Nephron progenitor cell (in vitro differentiated cells): ENCODE data around the gene SKIL.
"Not testable (repeated sequence)": the region's sequence is repeated elsewhere in the genome, so short reads cannot be mapped to it uniquely, and the experiment has no call there.

Source experiments
- DNase-seq: peaks from one replicate; pipeline ENCODE4 v3.0.0; 2021
- H3K27ac Mint-ChIP-seq: 2 replicates; pipeline ENCODE4 v1.8.0; 2021; ENCODE audit warnings: mild to moderate bottlenecking, moderate library complexity, mixed read lengths
- H3K27me3 Mint-ChIP-seq: 2 replicates; pipeline ENCODE4 v1.8.0; 2021; ENCODE audit warnings: mild to moderate bottlenecking, low read depth, mixed read lengths; ENCODE audit not compliant: poor library complexity
- H3K36me3 Mint-ChIP-seq: 2 replicates; pipeline ENCODE4 v1.8.0; 2021; ENCODE audit warnings: low read depth, mixed read lengths
- H3K4me1 Mint-ChIP-seq: 2 replicates; pipeline ENCODE4 v1.8.0; 2021; ENCODE audit warnings: mixed read lengths
- H3K4me3 Mint-ChIP-seq: 2 replicates; pipeline ENCODE4 v1.8.0; 2021; ENCODE audit warnings: mild to moderate bottlenecking, moderate library complexity, mixed read lengths
- H3K9me3 Mint-ChIP-seq: 2 replicates; pipeline ENCODE4 v1.8.0; 2021; ENCODE audit warnings: mild to moderate bottlenecking, moderate library complexity, mixed read lengths
- CTCF ChIP-seq: fragments of 200-600 bp; sonication (generic); IDR thresholded peaks from 2 replicates; pipeline ENCODE4 v1.5.0; 2021; ENCODE audit warnings: antibody characterized with exemption

The SKIL gene

DNA sequence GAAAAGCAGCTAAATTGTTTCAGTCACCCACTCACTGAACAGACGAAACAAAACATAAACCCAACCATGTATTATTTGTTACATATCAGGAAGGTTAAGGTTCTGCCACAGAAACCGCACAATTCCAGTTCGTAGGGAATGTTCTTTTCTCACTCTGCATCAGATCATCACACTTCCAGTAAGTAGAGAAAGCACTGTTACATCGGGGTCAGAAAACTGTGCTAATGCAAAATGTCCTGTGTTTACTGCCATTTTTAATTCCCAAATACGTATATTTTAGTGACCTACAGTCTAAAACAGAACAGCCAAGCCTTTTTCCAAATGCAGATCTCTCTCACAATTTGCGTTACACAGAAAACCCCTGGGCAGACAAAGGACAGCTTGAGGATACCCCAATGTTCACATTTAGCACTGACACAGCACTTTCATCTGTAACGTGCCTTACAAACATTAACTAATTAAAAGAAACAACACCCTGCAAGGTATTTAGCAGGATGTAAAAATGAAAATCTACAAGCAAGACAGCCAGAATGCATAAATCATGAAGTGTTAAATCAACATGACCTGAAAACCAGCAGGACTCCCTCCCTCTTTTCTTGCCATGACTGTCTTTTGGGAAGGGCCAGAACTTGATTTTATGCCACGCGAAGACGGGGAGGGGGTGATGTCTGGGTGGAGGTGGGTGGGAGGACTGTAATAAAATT lies 34.8 kb upstream of the SKIL start:
- peaks cover 32% of the 10 kb centered on the region for H3K9me3 Mint-ChIP-seq
- peaks cover 6% of the 10 kb centered on the region for H3K36me3 Mint-ChIP-seq
- DNase-seq, result no peak
- H3K27me3 Mint-ChIP-seq, result peaks cover 3% of the 10 kb centered on the region
- H3K27ac Mint-ChIP-seq, result peak overlapping the region; percentile 10
- H3K4me1 Mint-ChIP-seq, result peaks cover 50% of the 10 kb centered on the region
- H3K4me3 Mint-ChIP-seq, result peak overlapping the region; percentile 31
- TF ChIP-seq CTCF, result no peak

DNA sequence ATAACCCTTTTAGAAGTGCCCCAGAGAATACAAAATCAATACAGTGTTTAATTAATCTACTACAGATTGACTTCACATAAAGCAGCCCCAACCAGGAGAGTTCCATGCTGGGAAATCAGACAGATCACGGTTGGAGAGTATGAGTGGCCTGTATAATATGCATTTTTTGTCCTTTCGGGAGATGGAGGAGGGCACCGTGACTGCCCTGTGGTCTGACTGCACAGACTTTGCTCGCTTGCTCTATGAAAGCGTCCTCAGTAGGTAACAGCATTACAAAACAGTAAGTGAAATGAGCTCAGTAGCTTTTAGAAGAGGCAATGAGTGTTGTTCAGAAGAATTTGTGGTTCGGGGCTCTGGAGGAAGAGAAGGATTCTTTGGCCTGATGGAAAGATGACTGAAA lies 34.2 kb upstream of the SKIL start:
- Mint-ChIP-seq H3K4me1 (peaks cover 44% of the 10 kb centered on the region), H3K9me3 (peaks cover 38% of the 10 kb centered on the region), H3K27me3 (peaks cover 6% of the 10 kb centered on the region), H3K27ac (peak overlapping the region; percentile 10), H3K36me3 (peaks cover 9% of the 10 kb centered on the region), H3K4me3 (peak overlapping the region; percentile 31)
- TF ChIP-seq CTCF, result no peak
- DNase-seq, result no peak

DNA sequence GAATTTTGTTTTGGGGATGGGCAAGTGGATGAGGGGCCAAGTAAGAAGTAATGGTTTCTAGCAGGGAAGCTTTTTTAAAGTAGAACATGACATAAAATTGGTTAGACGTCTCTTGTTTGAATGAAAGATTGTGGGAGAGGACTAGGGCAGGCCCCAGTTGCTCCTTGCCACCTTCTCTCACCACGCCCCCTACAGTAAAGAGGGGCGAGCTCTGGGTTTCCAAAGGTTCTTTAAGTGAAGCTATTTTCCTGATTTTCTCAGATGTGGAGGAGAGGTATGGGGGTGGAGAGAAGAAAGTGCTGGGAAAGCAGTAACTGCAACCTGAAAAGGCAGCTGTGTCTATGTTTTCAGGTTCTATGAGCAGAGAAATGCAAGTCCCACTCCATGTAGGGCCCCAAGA lies 32.6 kb upstream of the SKIL start:
- H3K27ac Mint-ChIP-seq, result peak overlapping the region; percentile 37
- peaks cover 9% of the 10 kb centered on the region for H3K27me3 Mint-ChIP-seq
- no peak for DNase-seq
- no peak for TF ChIP-seq CTCF
- peaks cover 48% of the 10 kb centered on the region for H3K9me3 Mint-ChIP-seq
- H3K4me3 Mint-ChIP-seq, result no peak overlapping the region
- H3K4me1 Mint-ChIP-seq, result peaks cover 35% of the 10 kb centered on the region
- peaks cover 16% of the 10 kb centered on the region for H3K36me3 Mint-ChIP-seq

DNA sequence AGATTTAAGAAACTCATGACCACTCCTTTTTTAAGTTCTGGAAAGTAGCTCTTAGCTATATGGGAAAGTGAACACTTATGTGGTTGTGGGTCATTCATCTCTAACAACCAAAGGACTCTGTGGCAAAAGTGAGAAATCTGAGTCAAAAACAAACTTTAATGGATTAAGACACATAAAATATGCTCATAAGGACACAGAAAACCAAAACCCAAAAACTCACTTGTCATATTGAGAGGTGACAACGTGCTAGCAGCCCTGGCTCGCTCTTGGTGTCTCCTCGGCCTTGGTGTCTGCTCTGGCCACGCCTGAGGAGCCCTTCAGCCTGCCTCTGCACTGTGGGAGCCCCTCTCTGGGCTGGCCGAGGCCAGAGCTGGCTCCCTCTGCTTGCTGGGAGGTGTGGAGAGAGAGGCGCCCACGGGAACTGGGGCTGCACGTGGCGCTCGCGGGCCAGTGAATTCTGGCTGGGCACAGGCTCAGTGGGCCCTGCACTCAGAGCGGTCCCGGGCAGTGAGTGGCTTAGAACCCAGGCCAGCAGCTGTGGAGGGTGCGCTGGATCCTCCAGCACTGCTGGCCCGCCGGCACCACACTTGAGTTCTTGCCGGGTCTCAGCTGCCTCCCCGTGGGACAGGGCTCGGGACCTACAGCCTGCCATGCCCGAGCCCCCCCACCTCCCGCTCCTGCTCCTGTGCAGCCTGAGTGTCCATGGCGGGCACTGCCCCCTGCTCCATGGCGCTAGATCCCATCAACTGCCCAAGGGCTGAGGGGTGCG lies 30.3 kb upstream of the SKIL start:
- Mint-ChIP-seq H3K27ac (no peak overlapping the region), H3K4me3 (no peak overlapping the region), H3K27me3 (peaks cover 9% of the 10 kb centered on the region), H3K9me3 (peaks cover 49% of the 10 kb centered on the region), H3K36me3 (peaks cover 16% of the 10 kb centered on the region), H3K4me1 (peaks cover 17% of the 10 kb centered on the region)
- no peak for TF ChIP-seq CTCF
- DNase-seq, result no peak

- H3K9me3 Mint-ChIP-seq, result peaks cover 53% of the 10 kb centered on the region
- H3K4me3 Mint-ChIP-seq, DNase-seq, H3K27ac Mint-ChIP-seq, H3K4me1 Mint-ChIP-seq, H3K27me3 Mint-ChIP-seq: not testable (repeated sequence)
- peaks cover 16% of the 10 kb centered on the region for H3K36me3 Mint-ChIP-seq
Observed at GRCh38 chr3:170327868-170328548, 29.5 kb upstream of the SKIL start.

DNA sequence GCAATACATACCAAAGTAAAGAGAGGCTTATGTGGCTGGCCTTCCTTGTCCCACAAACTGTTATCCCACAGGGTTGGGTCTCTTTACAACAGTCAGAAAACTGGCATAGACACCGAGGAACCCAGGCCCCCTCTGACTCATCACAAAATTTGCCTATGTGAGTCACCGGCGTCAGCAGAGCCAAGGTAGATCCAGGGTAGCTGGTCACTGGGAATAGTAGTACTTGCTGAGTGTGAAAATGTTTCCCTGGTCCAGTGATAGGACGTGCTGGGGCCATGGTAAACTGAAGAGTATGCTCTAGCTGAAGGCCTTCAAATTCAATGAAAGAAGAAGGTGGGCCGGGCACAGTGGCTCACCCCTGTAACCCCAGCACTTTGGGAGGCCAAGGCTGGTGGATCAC lies 27.1 kb upstream of the SKIL start:
- Mint-ChIP-seq H3K36me3 (peaks cover 16% of the 10 kb centered on the region), H3K27me3 (peaks cover 9% of the 10 kb centered on the region), H3K4me3 (no peak overlapping the region), H3K9me3 (peaks cover 44% of the 10 kb centered on the region), H3K27ac (no peak overlapping the region), H3K4me1 (no peaks in the 10 kb centered on the region)
- DNase-seq, result no peak
- no peak for TF ChIP-seq CTCF
